Osteocyte (in vitro differentiated cells): ENCODE results near the gene MYEOV. TPM values are rescaled to one million over a fixed set of nuclear protein-coding genes. Genes with fewer than 3 reads are reported as not detected.
A peak's percentile ranks its signal among the peaks of the same experiment; 100 is the strongest.

ENCODE experiments used
- DNase-seq: peaks from one replicate; pipeline ENCODE4 v3.0.0; 2021; ENCODE audit warnings: mixed read lengths; ENCODE audit not compliant: unreplicated experiment; ENCODE audit errors: extremely low spot score
- H3K27ac Mint-ChIP-seq: one replicate; pipeline ENCODE4 v1.8.0; 2021; ENCODE audit warnings: mild to moderate bottlenecking, mixed read lengths; ENCODE audit not compliant: unreplicated experiment
- H3K27me3 Mint-ChIP-seq: one replicate; pipeline ENCODE4 v1.8.0; 2021; ENCODE audit warnings: mixed read lengths; ENCODE audit not compliant: unreplicated experiment
- H3K36me3 Mint-ChIP-seq: one replicate; pipeline ENCODE4 v1.8.0; 2021; ENCODE audit warnings: mixed read lengths; ENCODE audit not compliant: unreplicated experiment
- H3K4me1 Mint-ChIP-seq: one replicate; pipeline ENCODE4 v1.8.0; 2021; ENCODE audit warnings: mixed read lengths; ENCODE audit not compliant: unreplicated experiment
- H3K4me3 Mint-ChIP-seq: one replicate; pipeline ENCODE4 v1.8.0; 2021; ENCODE audit warnings: mild to moderate bottlenecking, moderate library complexity, mixed read lengths; ENCODE audit not compliant: unreplicated experiment
- H3K9me3 Mint-ChIP-seq: one replicate; pipeline ENCODE4 v1.8.0; 2021; ENCODE audit warnings: mixed read lengths; ENCODE audit not compliant: unreplicated experiment
- CTCF ChIP-seq: fragments of 200-600 bp; sonication (generic); IDR thresholded peaks from 2 replicates; pipeline ENCODE4 v1.5.0; 2021; ENCODE audit warnings: antibody characterized with exemption, mild to moderate bottlenecking, moderate library complexity
- total RNA-seq: library from RNA; stranded (reverse); gene quantifications from 2 replicates; pipeline ENCODE4 v1.2.1, GENCODE V29; 2021

Gene MYEOV
- total RNA-seq, 1 donor from 2014 or later, result 1.8 TPM

- TF ChIP-seq CTCF, result no peak
- no peaks in the 10 kb centered on the region for H3K36me3 Mint-ChIP-seq
- H3K4me3 Mint-ChIP-seq, result no peak overlapping the region
- DNase-seq, result peak; percentile 66
- H3K27me3 Mint-ChIP-seq, result no peaks in the 10 kb centered on the region
- H3K9me3 Mint-ChIP-seq, result peaks cover 16% of the 10 kb centered on the region
- no peaks in the 10 kb centered on the region for H3K4me1 Mint-ChIP-seq
- no peak overlapping the region for H3K27ac Mint-ChIP-seq
Observed at GRCh38 chr11:69327741-69328191, 33.8 kb downstream of the MYEOV start.

DNA sequence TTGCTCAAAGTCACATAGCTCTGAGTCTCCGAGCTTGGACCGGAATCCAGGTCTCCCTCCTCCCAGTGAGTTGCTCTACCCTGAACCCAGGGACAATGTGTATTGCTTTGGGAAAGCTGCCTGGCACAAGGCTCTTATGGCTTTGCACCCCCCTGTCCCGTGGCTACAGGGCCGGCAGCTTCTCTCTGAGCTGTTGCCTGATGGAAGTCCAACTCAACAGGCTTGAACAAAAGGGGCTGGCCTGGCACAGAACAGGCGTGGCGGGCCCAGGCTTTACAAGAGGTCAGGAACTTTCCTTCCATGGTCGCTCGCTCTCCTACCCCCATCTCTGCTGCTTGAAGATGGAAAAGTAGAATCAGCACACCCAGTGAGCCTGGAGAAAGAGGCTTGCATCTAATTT is 34.3 kb downstream of the MYEOV start:
- H3K4me1 Mint-ChIP-seq, result no peaks in the 10 kb centered on the region
- H3K36me3 Mint-ChIP-seq, result no peaks in the 10 kb centered on the region
- H3K4me3 Mint-ChIP-seq, result no peak overlapping the region
- no peak for TF ChIP-seq CTCF
- H3K27me3 Mint-ChIP-seq, result no peaks in the 10 kb centered on the region
- H3K27ac Mint-ChIP-seq, result no peak overlapping the region
- peaks cover 16% of the 10 kb centered on the region for H3K9me3 Mint-ChIP-seq
- DNase-seq, result peak; percentile 51

DNA sequence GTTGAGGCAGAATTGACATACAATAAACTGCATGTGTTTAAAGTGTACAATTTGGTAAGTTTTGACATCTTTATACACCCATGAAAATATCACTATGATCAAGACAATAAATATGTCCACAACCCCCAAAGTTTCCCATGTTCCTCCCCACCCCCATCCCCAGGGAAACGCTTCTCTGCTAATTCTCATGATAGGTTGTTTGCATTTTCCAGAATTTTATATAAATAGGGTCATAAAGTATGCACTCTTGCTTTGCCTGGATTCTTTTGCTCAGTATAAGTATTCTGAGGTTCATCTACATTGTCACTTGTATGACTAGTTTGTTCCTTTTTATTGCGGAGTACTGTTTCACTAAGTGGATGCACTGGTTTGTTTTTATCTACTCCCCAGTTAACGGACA is 35.6 kb downstream of the MYEOV start:
- Mint-ChIP-seq H3K27me3 (no peaks in the 10 kb centered on the region), H3K4me1 (no peaks in the 10 kb centered on the region), H3K27ac (no peak overlapping the region), H3K36me3 (no peaks in the 10 kb centered on the region), H3K9me3 (peaks cover 16% of the 10 kb centered on the region), H3K4me3 (no peak overlapping the region)
- no peak for DNase-seq
- TF ChIP-seq CTCF, result no peak

DNA sequence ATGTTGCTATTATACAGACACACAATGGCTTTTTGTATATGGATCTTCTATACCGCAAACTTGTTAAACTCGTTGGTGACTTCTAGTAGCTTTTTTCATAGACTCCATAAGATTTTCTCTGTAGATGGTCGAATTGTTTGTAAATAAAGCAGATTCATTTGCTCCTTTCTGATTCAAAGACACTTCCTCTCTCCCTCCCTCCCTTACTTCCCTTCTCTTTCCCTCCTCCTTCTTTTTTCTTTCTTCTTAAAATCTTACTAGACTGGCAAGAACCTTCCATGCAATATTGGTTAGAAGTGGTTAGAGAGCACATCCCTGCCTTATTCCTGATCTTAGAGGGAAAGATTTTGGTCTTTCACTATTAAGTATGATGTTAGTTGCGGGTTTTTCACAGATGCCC is 36.4 kb downstream of the MYEOV start:
- Mint-ChIP-seq H3K27me3 (no peaks in the 10 kb centered on the region), H3K4me3 (no peak overlapping the region), H3K4me1 (no peaks in the 10 kb centered on the region), H3K36me3 (no peaks in the 10 kb centered on the region), H3K27ac (no peak overlapping the region), H3K9me3 (peaks cover 16% of the 10 kb centered on the region)
- no peak for DNase-seq
- no peak for TF ChIP-seq CTCF

DNA sequence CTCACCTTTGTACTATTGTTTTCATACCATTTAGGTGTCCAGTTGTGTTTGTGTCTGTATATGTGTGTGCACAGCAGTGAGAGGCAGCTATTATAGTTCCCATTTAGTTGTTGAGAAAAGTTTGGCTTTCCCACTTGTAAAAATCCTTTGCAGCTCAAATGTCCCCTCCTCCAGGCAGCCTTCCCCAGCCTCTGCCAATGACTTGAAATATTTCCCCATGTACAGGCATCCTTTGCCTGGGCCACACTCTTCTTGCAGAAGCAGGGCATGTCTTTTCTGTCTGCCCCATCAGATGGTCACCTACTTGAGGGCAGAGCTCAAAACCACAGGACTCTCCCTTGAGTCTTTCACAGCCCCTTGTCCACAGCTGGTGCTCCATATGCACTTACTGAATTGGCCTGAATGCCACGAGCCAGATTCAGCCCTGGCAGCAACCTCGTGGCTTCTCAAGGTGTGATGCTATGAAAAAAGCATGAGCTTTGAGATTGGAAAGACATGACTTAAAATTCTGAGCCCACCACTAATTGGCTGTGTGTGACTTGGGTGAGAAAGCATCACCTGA is 39.3 kb downstream of the MYEOV start:
- TF ChIP-seq CTCF, result no peak
- H3K36me3 Mint-ChIP-seq, result no peaks in the 10 kb centered on the region
- no peak overlapping the region for H3K27ac Mint-ChIP-seq
- DNase-seq, result no peak
- peaks cover 8% of the 10 kb centered on the region for H3K4me1 Mint-ChIP-seq
- H3K9me3 Mint-ChIP-seq, result peaks cover 16% of the 10 kb centered on the region
- H3K27me3 Mint-ChIP-seq, result no peaks in the 10 kb centered on the region
- no peak overlapping the region for H3K4me3 Mint-ChIP-seq
